ENCODE results near the gene DACT2.

Gene DACT2, protein sequence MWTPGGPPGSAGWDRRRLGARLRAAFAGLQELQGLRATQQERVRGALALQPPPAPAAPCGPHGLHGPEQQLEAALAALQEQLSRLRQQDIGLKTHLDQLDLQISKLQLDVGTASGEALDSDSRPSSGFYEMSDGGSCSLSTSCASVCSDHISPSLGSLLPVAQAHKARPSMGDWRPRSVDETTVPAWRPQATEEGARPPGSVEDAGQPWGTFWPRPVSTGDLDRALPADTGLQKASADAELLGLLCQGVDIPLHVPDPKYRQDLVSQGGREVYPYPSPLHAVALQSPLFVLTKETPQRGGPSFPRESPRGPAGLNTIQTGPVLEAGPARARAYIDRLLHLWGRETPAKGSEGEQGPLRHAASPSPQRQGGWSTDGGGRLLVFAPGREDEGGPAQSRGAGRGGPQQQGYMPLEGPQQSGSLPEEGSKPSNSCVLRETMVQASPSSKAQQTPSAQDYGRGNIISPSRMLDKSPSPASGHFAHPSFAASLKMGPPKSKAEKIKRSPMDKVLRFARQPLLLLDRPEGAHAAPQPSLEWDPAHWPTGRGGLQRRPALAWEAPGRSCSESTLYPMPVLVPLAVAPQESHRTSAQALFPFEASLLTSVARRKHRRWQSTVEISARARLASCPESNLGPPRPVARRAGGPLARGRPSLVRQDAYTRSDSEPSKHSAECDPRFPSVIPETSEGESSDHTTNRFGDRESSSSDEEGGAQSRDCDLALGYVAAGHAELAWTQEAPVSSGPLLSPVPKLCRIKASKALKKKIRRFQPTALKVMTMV

DNA sequence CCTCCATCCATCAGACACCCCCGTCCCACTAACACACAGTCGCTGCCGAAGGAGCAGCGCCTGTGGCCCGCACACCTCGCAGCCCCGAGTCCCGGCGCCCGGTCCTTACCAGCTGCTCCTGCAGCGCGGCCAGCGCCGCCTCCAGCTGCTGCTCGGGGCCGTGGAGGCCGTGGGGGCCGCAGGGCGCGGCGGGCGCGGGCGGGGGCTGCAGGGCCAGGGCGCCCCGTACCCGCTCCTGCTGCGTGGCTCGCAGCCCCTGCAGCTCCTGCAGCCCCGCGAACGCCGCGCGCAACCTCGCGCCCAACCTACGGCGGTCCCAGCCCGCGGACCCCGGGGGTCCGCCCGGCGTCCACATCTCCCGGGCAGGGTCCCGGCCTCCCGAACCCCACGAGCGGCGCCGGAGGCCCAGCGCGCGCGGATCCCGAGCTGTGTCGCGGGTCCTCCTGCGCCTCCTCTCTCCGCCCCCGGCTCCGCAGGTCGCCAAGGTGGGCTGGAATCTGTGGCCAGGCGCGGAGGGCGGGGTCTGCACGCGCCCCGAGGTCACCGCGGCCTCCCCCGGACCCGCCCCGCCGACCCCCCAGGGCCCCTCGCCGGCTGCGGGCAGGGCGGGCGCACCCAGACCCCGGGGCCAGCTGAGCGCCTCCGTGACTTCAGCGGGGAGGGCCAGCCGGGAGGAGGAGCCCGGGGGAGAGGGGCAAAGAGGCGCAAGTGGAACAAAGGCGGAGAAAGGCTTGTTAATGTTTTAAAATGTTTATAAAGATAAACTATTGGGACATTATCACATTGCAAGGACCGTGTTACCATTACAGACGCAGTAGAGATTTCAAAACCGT, at the start of gene DACT2:
Gene DACT2, minus strand, starts transcription at position 499 of the 833 bp plus-strand sequence. Its CDS starts 144 bp downstream, at position 355.
- H3K4me3 ChIP-seq (ENCODE audit: low read depth in 1 of 5, low read length in 5 of 5) = peak within 1 kb of the TSS in 2 of 5 donors; percentile 22 to 44
- H3K9ac ChIP-seq (ENCODE audit: low read length in 5 of 5) = no peak within 1 kb of the TSS
- H3K36me3 ChIP-seq (ENCODE audit: control insufficient read depth in 5 of 5, insufficient read depth in 5 of 5, low read length in 5 of 5) = no peaks in the 10 kb centered on the region
- peaks cover 0 to 10% (median 3%) of the 10 kb centered on the region in 5 donors for H3K9me3 ChIP-seq (ENCODE audit: control insufficient read depth in 5 of 5, low read length in 5 of 5)
- no peak within 1 kb of the TSS for H3K27ac ChIP-seq (ENCODE audit: low read depth, low read length)
- no peaks in the 10 kb centered on the region for H3K4me1 ChIP-seq (ENCODE audit: control insufficient read depth in 5 of 5, insufficient read depth in 5 of 5, low read length in 5 of 5)
- H3K27me3 ChIP-seq (ENCODE audit: control insufficient read depth in 5 of 5, insufficient read depth in 4 of 5, low read length in 5 of 5) = peaks cover 14 to 40% (median 19%) of the 10 kb centered on the region in 5 donors

DNA sequence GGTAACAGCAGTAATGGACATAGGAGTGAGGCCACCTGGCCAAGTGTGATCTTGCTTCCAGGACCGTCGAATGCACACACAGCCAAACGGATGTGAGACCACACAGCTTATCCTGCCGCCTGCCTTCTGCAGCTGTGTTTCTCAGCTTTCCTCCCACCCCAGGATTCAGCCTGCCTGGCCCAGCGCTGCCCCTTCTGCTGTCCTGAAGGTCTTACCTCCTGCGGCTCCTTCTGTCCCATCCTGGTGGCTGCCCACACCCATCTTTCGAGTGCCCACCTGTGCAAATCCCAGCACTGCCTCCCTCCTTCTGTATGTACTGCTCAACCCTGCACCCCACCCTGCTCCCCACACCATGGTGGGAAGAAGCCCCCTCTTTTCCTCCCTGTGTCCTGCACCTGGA, 49.4 kb upstream of the DACT2 start:
- no peak overlapping the region for H3K4me3 ChIP-seq (ENCODE audit: low read depth in 1 of 5, low read length in 5 of 5)
- peaks cover 0 to 4% (median 0%) of the 10 kb centered on the region in 5 donors for H3K27me3 ChIP-seq (ENCODE audit: control insufficient read depth in 5 of 5, insufficient read depth in 4 of 5, low read length in 5 of 5)
- H3K4me1 ChIP-seq (ENCODE audit: control insufficient read depth in 5 of 5, insufficient read depth in 5 of 5, low read length in 5 of 5) = peaks cover 0 to 8% (median 3%) of the 10 kb centered on the region in 5 donors
- no peaks in the 10 kb centered on the region for H3K9me3 ChIP-seq (ENCODE audit: control insufficient read depth in 5 of 5, low read length in 5 of 5)
- H3K9ac ChIP-seq (ENCODE audit: low read length in 5 of 5) = no peak overlapping the region
- no peaks in the 10 kb centered on the region for H3K36me3 ChIP-seq (ENCODE audit: control insufficient read depth in 5 of 5, insufficient read depth in 5 of 5, low read length in 5 of 5)
- no peak overlapping the region for H3K27ac ChIP-seq (ENCODE audit: low read depth, low read length)

- H3K4me3 ChIP-seq (ENCODE audit: low read depth in 1 of 5, low read length in 5 of 5) = no peak overlapping the region
- H3K9ac ChIP-seq (ENCODE audit: low read length in 5 of 5) = no peak overlapping the region
- peaks cover 0 to 4% (median 0%) of the 10 kb centered on the region in 5 donors for H3K27me3 ChIP-seq (ENCODE audit: control insufficient read depth in 5 of 5, insufficient read depth in 4 of 5, low read length in 5 of 5)
- peaks cover 0 to 8% (median 3%) of the 10 kb centered on the region in 5 donors for H3K4me1 ChIP-seq (ENCODE audit: control insufficient read depth in 5 of 5, insufficient read depth in 5 of 5, low read length in 5 of 5)
- no peaks in the 10 kb centered on the region for H3K36me3 ChIP-seq (ENCODE audit: control insufficient read depth in 5 of 5, insufficient read depth in 5 of 5, low read length in 5 of 5)
- no peaks in the 10 kb centered on the region for H3K9me3 ChIP-seq (ENCODE audit: control insufficient read depth in 5 of 5, low read length in 5 of 5)
- H3K27ac ChIP-seq (ENCODE audit: low read depth, low read length) = no peak overlapping the region
Observed at GRCh38 chr6:168368066-168368820, 48.7 kb upstream of the DACT2 start.

- Histone ChIP-seq H3K4me3 (ENCODE audit: low read depth in 1 of 5, low read length in 5 of 5) (no peak overlapping the region), H3K4me1 (ENCODE audit: control insufficient read depth in 5 of 5, insufficient read depth in 5 of 5, low read length in 5 of 5) (peaks cover 0 to 8% (median 3%) of the 10 kb centered on the region in 5 donors), H3K36me3 (ENCODE audit: control insufficient read depth in 5 of 5, insufficient read depth in 5 of 5, low read length in 5 of 5) (no peaks in the 10 kb centered on the region), H3K9me3 (ENCODE audit: control insufficient read depth in 5 of 5, low read length in 5 of 5) (no peaks in the 10 kb centered on the region), H3K27me3 (ENCODE audit: control insufficient read depth in 5 of 5, insufficient read depth in 4 of 5, low read length in 5 of 5) (peaks cover 0 to 7% (median 2%) of the 10 kb centered on the region in 5 donors), H3K27ac (ENCODE audit: low read depth, low read length) (no peak overlapping the region), H3K9ac (ENCODE audit: low read length in 5 of 5) (no peak overlapping the region)
Observed at GRCh38 chr6:168367285-168367751, 47.7 kb upstream of the DACT2 start.

DNA sequence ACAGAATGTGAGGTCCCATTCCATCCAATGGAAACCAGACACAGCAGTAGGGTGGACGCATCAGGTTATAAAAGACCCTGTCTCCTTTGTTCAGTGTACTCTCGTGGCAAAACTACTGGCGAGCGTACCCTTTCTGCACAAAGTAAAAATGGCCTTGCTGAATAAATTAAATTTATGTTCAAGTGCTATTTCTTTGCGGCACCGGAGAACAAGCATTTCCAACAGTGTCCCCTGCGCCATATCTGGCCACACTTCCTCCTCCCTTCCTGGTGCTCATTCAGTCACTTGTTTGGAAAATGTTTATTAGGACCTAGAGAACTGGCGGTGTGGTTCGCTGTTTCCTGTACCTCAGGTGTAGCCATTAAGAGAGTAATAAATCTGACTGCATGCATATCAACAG, 46.9 kb upstream of the DACT2 start:
- Histone ChIP-seq H3K4me1 (ENCODE audit: control insufficient read depth in 5 of 5, insufficient read depth in 5 of 5, low read length in 5 of 5) (peaks cover 0 to 8% (median 3%) of the 10 kb centered on the region in 5 donors), H3K27me3 (ENCODE audit: control insufficient read depth in 5 of 5, insufficient read depth in 4 of 5, low read length in 5 of 5) (peaks cover 0 to 5% (median 3%) of the 10 kb centered on the region in 5 donors), H3K36me3 (ENCODE audit: control insufficient read depth in 5 of 5, insufficient read depth in 5 of 5, low read length in 5 of 5) (no peaks in the 10 kb centered on the region), H3K9me3 (ENCODE audit: control insufficient read depth in 5 of 5, low read length in 5 of 5) (peaks cover 0 to 4% (median 2%) of the 10 kb centered on the region in 5 donors), H3K27ac (ENCODE audit: low read depth, low read length) (no peak overlapping the region), H3K4me3 (ENCODE audit: low read depth in 1 of 5, low read length in 5 of 5) (no peak overlapping the region), H3K9ac (ENCODE audit: low read length in 5 of 5) (no peak overlapping the region)

GRCh38 chr6:168365422-168366165, 46.0 kb upstream of the DACT2 start:
- H3K27me3 ChIP-seq (ENCODE audit: control insufficient read depth in 5 of 5, insufficient read depth in 4 of 5, low read length in 5 of 5) = peaks cover 0 to 5% (median 3%) of the 10 kb centered on the region in 5 donors
- H3K4me3 ChIP-seq (ENCODE audit: low read depth in 1 of 5, low read length in 5 of 5) = no peak overlapping the region
- H3K36me3 ChIP-seq (ENCODE audit: control insufficient read depth in 5 of 5, insufficient read depth in 5 of 5, low read length in 5 of 5) = no peaks in the 10 kb centered on the region
- H3K4me1 ChIP-seq (ENCODE audit: control insufficient read depth in 5 of 5, insufficient read depth in 5 of 5, low read length in 5 of 5) = peaks cover 0 to 7% (median 3%) of the 10 kb centered on the region in 5 donors
- H3K9me3 ChIP-seq (ENCODE audit: control insufficient read depth in 5 of 5, low read length in 5 of 5) = peaks cover 0 to 8% (median 6%) of the 10 kb centered on the region in 5 donors
- no peak overlapping the region for H3K27ac ChIP-seq (ENCODE audit: low read depth, low read length)
- no peak overlapping the region for H3K9ac ChIP-seq (ENCODE audit: low read length in 5 of 5)

DNA sequence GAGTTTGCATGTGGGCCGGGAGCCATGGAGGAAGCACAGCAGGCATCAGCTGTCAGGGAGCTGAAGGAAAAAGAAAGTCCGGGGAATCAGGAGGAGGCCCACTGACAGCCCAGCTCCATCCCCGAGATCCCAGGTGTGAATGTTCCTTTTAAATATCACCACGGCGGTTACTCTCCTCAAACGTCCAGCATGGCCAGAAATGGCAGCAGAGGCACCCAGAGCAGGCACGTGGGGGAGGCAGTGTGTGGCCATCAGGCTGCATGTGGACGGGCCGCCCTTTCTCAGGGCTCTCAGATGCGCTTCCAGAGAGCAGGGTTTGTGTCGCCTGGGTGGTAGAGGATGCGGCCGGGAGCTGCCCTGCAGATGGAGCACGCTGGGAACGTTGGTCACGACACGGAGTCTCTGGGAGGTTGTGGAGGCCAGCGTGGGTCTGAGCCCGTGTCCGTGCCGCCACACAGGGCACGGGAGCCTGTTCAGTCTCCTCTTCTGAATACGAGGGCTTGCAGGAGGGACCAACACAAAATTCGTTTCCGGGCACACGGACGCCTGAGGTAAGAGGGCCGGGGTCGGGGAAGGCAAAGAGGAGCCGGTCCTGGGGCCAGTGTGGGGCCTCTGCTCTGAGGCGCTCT, 45.3 kb upstream of the DACT2 start:
- H3K27me3 ChIP-seq (ENCODE audit: control insufficient read depth in 5 of 5, insufficient read depth in 4 of 5, low read length in 5 of 5) = peaks cover 0 to 5% (median 3%) of the 10 kb centered on the region in 5 donors
- no peak overlapping the region for H3K27ac ChIP-seq (ENCODE audit: low read depth, low read length)
- peaks cover 0 to 2% (median 0%) of the 10 kb centered on the region in 5 donors for H3K4me1 ChIP-seq (ENCODE audit: control insufficient read depth in 5 of 5, insufficient read depth in 5 of 5, low read length in 5 of 5)
- H3K9me3 ChIP-seq (ENCODE audit: control insufficient read depth in 5 of 5, low read length in 5 of 5) = peaks cover 0 to 8% (median 6%) of the 10 kb centered on the region in 5 donors
- no peak overlapping the region for H3K9ac ChIP-seq (ENCODE audit: low read length in 5 of 5)
- H3K4me3 ChIP-seq (ENCODE audit: low read depth in 1 of 5, low read length in 5 of 5) = no peak overlapping the region
- H3K36me3 ChIP-seq (ENCODE audit: control insufficient read depth in 5 of 5, insufficient read depth in 5 of 5, low read length in 5 of 5) = no peaks in the 10 kb centered on the region

Data from subcutaneous abdominal adipose tissue (tissue), 5 donors.